Calu3 (cell line): ENCODE measurements around the gene ACACB. TPM values are rescaled to one million over a fixed set of nuclear protein-coding genes. Genes with fewer than 3 reads are reported as not detected.

Source experiments
- BruUV-seq: library from RNA; stranded (reverse); fragments of 400-500 nt; replicated peaks from 2 replicates; lab custom pipeline; 2021; lab: Mats Ljungman, UMichigan
- CTCF ChIA-PET: fragments of 300-600 bp; sonication (Branson Sonifier 250); formaldehyde crosslinking; loops from one replicate; lab custom pipeline; 2022; ENCODE audit warnings: antibody characterized with exemption; lab: Charles Lee
- DNase-seq: peaks from one replicate; pipeline ENCODE4 v3.0.0; 2022
- H3K27ac Mint-ChIP-seq: one replicate; pipeline ENCODE4 v1.8.0; 2022; ENCODE audit warnings: mixed read lengths; ENCODE audit not compliant: unreplicated experiment
- H3K27me3 Mint-ChIP-seq: one replicate; pipeline ENCODE4 v1.8.0; 2022; ENCODE audit warnings: mixed read lengths; ENCODE audit not compliant: unreplicated experiment
- H3K36me3 Mint-ChIP-seq: one replicate; pipeline ENCODE4 v1.8.0; 2022; ENCODE audit warnings: mild to moderate bottlenecking, moderate library complexity, mixed read lengths; ENCODE audit not compliant: insufficient read depth, unreplicated experiment
- H3K4me1 Mint-ChIP-seq: one replicate; pipeline ENCODE4 v1.8.0; 2022; ENCODE audit warnings: mild to moderate bottlenecking, low read depth, mixed read lengths; ENCODE audit not compliant: unreplicated experiment
- H3K4me3 Mint-ChIP-seq: one replicate; pipeline ENCODE4 v1.8.0; 2022; ENCODE audit warnings: mild to moderate bottlenecking, low read depth, moderate library complexity, mixed read lengths; ENCODE audit not compliant: unreplicated experiment
- H3K9me3 Mint-ChIP-seq: one replicate; pipeline ENCODE4 v1.8.0; 2022; ENCODE audit warnings: low read depth, mixed read lengths; ENCODE audit not compliant: unreplicated experiment
- intact Hi-C: fragments of 100-400 bp; cut with micrococcal nuclease; formaldehyde crosslinking; loops from one replicate; pipeline ENCODE4 v1.10.0; 2022; ENCODE audit not compliant: unreplicated experiment
- total RNA-seq: library from RNA; stranded (reverse); gene quantifications from 2 replicates; pipeline ENCODE4 v1.2.3, GENCODE V29; 2022
- TF ChIP-seq, protein P1 (sequence below): fragments of 200-600 bp; IDR thresholded peaks from one replicate; pipeline ENCODE4 v1.8.0; 2022; ENCODE audit warnings: antibody characterized with exemption; ENCODE audit not compliant: unreplicated experiment

Gene ACACB
- total RNA-seq, 1 experiment from 2014 or later, result 6.2 TPM

DNA sequence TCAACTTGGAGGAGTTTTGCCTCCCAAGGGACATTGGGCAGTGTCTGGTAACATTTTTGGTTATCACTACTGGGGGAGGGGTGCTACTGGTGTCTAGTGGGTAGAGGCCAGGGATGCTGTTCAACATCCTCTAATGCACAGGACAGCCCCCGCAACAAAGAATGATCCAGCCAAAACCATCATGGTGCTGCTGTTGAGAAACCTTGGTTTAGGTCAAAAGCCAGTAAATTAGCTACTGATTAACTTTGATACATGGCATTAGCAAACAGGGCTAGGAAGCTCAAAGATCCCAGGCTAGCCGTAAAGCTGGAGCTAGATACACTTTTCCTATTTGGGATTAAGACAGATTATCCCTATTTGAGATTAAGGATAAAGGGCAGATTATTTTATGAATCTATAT lies 32.0 kb upstream of the ACACB start:
- intact Hi-C loops, result no loop called here
- no peaks in the 10 kb centered on the region for H3K27me3 Mint-ChIP-seq

DNA sequence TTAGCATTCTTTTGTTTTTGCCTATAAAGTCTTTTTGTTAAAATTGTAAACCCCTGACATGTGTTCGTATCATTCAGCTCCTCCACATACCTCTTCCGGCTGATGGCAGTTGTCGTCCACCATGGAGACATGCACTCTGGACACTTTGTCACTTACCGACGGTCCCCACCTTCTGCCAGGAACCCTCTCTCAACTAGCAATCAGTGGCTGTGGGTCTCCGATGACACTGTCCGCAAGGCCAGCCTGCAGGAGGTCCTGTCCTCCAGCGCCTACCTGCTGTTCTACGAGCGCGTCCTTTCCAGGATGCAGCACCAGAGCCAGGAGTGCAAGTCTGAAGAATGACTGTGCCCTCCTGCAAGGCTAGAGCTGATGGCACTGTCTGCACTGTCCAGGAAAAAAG lies 30.8 kb upstream of the ACACB start:
- H3K36me3 Mint-ChIP-seq, result peaks cover 12% of the 10 kb centered on the region
- BruUV-seq, result no TSS peak
- H3K27me3 Mint-ChIP-seq, result no peaks in the 10 kb centered on the region
- CTCF ChIA-PET, result no interaction called here
- no peak overlapping the region for H3K4me3 Mint-ChIP-seq
- no peaks in the 10 kb centered on the region for H3K9me3 Mint-ChIP-seq
- H3K4me1 Mint-ChIP-seq, result no peaks in the 10 kb centered on the region
- intact Hi-C loops, result no loop called here
- no peak for DNase-seq
- TF ChIP-seq, protein P1, sequence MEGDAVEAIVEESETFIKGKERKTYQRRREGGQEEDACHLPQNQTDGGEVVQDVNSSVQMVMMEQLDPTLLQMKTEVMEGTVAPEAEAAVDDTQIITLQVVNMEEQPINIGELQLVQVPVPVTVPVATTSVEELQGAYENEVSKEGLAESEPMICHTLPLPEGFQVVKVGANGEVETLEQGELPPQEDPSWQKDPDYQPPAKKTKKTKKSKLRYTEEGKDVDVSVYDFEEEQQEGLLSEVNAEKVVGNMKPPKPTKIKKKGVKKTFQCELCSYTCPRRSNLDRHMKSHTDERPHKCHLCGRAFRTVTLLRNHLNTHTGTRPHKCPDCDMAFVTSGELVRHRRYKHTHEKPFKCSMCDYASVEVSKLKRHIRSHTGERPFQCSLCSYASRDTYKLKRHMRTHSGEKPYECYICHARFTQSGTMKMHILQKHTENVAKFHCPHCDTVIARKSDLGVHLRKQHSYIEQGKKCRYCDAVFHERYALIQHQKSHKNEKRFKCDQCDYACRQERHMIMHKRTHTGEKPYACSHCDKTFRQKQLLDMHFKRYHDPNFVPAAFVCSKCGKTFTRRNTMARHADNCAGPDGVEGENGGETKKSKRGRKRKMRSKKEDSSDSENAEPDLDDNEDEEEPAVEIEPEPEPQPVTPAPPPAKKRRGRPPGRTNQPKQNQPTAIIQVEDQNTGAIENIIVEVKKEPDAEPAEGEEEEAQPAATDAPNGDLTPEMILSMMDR, result no peak
- no peak overlapping the region for H3K27ac Mint-ChIP-seq

More for the DNA sequence above, 32.0 kb upstream of the ACACB start:
- no peaks in the 10 kb centered on the region for H3K4me1 Mint-ChIP-seq
- no TSS peak for BruUV-seq
- TF ChIP-seq, protein P1, result no peak
- no peak overlapping the region for H3K4me3 Mint-ChIP-seq
- H3K27ac Mint-ChIP-seq, result no peak overlapping the region
- CTCF ChIA-PET, result interaction anchor here (0.7 kb wide), 1 partner anchor 105 kb away, joined by 3 read pairs; no protein-coding TSS in a partner anchor
- DNase-seq, result no peak
- H3K9me3 Mint-ChIP-seq, result no peaks in the 10 kb centered on the region
- H3K36me3 Mint-ChIP-seq, result peaks cover 7% of the 10 kb centered on the region

- Mint-ChIP-seq H3K4me3 (no peak overlapping the region), H3K27ac (no peak overlapping the region), H3K27me3 (no peaks in the 10 kb centered on the region), H3K9me3 (no peaks in the 10 kb centered on the region), H3K4me1 (peaks cover 6% of the 10 kb centered on the region), H3K36me3 (peaks cover 13% of the 10 kb centered on the region)
- intact Hi-C loops, result no loop called here
- TF ChIP-seq, protein P1, result no peak
- no TSS peak for BruUV-seq
- CTCF ChIA-PET, result interaction anchor here (0.6 kb wide), 1 partner anchor 54 kb away, joined by 3 read pairs; no protein-coding TSS in a partner anchor
- no peak for DNase-seq
These were observed 29.1 kb upstream of the ACACB start for GRCh38 chr12:109087250-109087649.

DNA sequence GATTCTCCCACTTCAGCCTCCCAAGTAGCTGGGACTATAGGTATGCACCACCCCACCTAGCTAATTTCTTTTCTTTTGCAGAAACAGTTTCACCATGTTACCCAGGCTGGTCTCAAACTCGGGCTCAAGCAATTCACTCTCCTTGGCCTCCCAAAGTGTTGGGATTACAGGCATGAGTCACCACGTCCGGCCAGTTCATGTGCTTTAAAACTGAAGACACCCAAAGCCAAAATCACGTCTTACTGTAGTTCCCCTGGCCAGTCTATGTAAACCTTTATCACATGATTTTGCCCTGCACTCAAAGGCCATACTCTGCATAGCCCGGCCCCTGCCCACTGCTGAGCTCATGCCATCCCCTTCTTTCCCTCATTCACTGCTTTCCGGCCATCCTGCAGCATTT lies 27.6 kb upstream of the ACACB start:
- Mint-ChIP-seq H3K4me3 (no peak overlapping the region), H3K4me1 (peaks cover 13% of the 10 kb centered on the region), H3K27ac (no peak overlapping the region), H3K27me3 (no peaks in the 10 kb centered on the region), H3K36me3 (peaks cover 27% of the 10 kb centered on the region), H3K9me3 (no peaks in the 10 kb centered on the region)
- no TSS peak for BruUV-seq
- intact Hi-C loops, result no loop called here
- TF ChIP-seq, protein P1, result no peak
- DNase-seq, result no peak
- CTCF ChIA-PET, result interaction anchor here (0.5 to 0.6 kb wide), 2 partner anchors 26 to 186 kb away, joined by 3 to 7 read pairs; no protein-coding TSS in a partner anchor
